HG03159 (cell line): ENCODE measurements around the gene RANBP3.

Source experiments
- ATAC-seq: cut with Tn5 transposase; IDR thresholded peaks from one replicate; pipeline ENCODE4 v1.9.1; 2021; ENCODE audit warnings: mild to moderate bottlenecking, moderate library complexity; ENCODE audit not compliant: unreplicated experiment

Gene RANBP3

GRCh38 chr19:5932146-5932545 is 45.8 kb downstream of the RANBP3 start:
- no peak for ATAC-seq

GRCh38 chr19:5931251-5931650 is 46.7 kb downstream of the RANBP3 start:
- ATAC-seq = no peak

GRCh38 chr19:5929625-5930024 is 48.3 kb downstream of the RANBP3 start:
- no peak for ATAC-seq

GRCh38 chr19:5929179-5929578 is 48.8 kb downstream of the RANBP3 start:
- no peak for ATAC-seq

GRCh38 chr19:5927441-5927821 is 50.5 kb downstream of the RANBP3 start:
- peak; percentile 63 for ATAC-seq

GRCh38 chr19:5926641-5927440 is 51.1 kb downstream of the RANBP3 start:
- no peak for ATAC-seq

GRCh38 chr19:5925830-5926427 is 52.0 kb downstream of the RANBP3 start:
- no peak for ATAC-seq

- no peak for ATAC-seq
Observed at GRCh38 chr19:5923356-5923755, 54.6 kb downstream of the RANBP3 start.

GRCh38 chr19:5922161-5922545 is 55.8 kb downstream of the RANBP3 start:
- no peak for ATAC-seq

GRCh38 chr19:5921516-5922160 is 56.3 kb downstream of the RANBP3 start:
- ATAC-seq = no peak

- ATAC-seq = no peak
Observed at GRCh38 chr19:5918463-5919079, 59.4 kb downstream of the RANBP3 start.

GRCh38 chr19:5917431-5918107 is 60.4 kb downstream of the RANBP3 start:
- no peak for ATAC-seq

- no peak for ATAC-seq
Observed at GRCh38 chr19:5916181-5916708, 61.7 kb downstream of the RANBP3 start.

- ATAC-seq = no peak
Observed at GRCh38 chr19:5915782-5916165, 62.2 kb downstream of the RANBP3 start.

GRCh38 chr19:5914946-5915781 is 62.8 kb downstream of the RANBP3 start:
- ATAC-seq = no peak

GRCh38 chr19:5914358-5914774 is 63.6 kb downstream of the RANBP3 start:
- ATAC-seq = no peak

- no peak for ATAC-seq
Observed at GRCh38 chr19:5913739-5914357, 64.1 kb downstream of the RANBP3 start, which contains the start of gene CAPS. Gene CAPS (plus strand): TSS chr19:5914254. CDS start chr19:5914407, 153 bp downstream.

- no peak for ATAC-seq
Observed at GRCh38 chr19:5911366-5911765, 66.6 kb downstream of the RANBP3 start.

- ATAC-seq = no peak
Observed at GRCh38 chr19:5910638-5910907, 67.4 kb downstream of the RANBP3 start.
